H1 (cell line): Measurements from ENCODE around the gene MRPS24. TPM values are rescaled to one million over a fixed set of nuclear protein-coding genes. Genes with fewer than 3 reads are reported as not detected.

Experiments used
- CTCF ChIA-PET: fragments of 300-600 bp; sonication (Branson Sonifier 250); formaldehyde crosslinking; loops from one replicate; lab custom pipeline; 2021; ENCODE audit not compliant: partially characterized antibody; lab: Charles Lee
- POLR2A ChIA-PET: fragments of 300-600 bp; sonication (Branson Sonifier 250); formaldehyde crosslinking; loops from one replicate; lab custom pipeline; 2021; ENCODE audit warnings: inconsistent platforms; ENCODE audit not compliant: partially characterized antibody; lab: Charles Lee
- DNase-seq, 2 experiments: peaks; one replicate each; pipeline versions ENCODE4 v3.0.0 to v3.0.0-alpha.2; 2010 to 2022; ENCODE audit warnings: low spot score in 2 of 2, low read depth in 1 of 2, mixed read lengths in 1 of 2
- FAIRE-seq: peaks from 2 replicates; lab custom pipeline; 2011; peaks lifted over from hg19 to GRCh38; lab: Jason Lieb, UNC
- H2AFZ ChIP-seq: 2 replicates; pipeline ENCODE4 v1.8.1; 2012; ENCODE audit warnings: low read length, inconsistent platforms
- H2AK5ac ChIP-seq: 2 replicates; pipeline ENCODE4 v1.6.1; 2013; ENCODE audit warnings: low read depth, low read length
- H2BK120ac ChIP-seq: replicated peaks from 2 replicates; pipeline ENCODE3; 2013; ENCODE audit warnings: low read depth, low read length, inconsistent platforms
- H2BK12ac ChIP-seq: 2 replicates; pipeline ENCODE4 v1.6.1; 2013; ENCODE audit warnings: low read depth, low read length
- H2BK15ac ChIP-seq: 2 replicates; pipeline ENCODE4 v1.6.1; 2013; ENCODE audit warnings: low read length
- H2BK20ac ChIP-seq: 2 replicates; pipeline ENCODE4 v1.6.1; 2013; ENCODE audit warnings: low read length
- H2BK5ac ChIP-seq: 2 replicates; pipeline ENCODE4 v1.6.1; 2013; ENCODE audit warnings: low read depth, low read length
- H3K14ac ChIP-seq: 2 replicates; pipeline ENCODE4 v1.6.1; 2013; ENCODE audit warnings: inconsistent platforms; ENCODE audit not compliant: insufficient read length
- H3K18ac ChIP-seq: 2 replicates; pipeline ENCODE4 v1.6.1; 2013; ENCODE audit warnings: low read length; ENCODE audit errors: extremely low read depth
- H3K23ac ChIP-seq: 2 replicates; pipeline ENCODE4 v1.6.1; 2013; ENCODE audit warnings: inconsistent platforms; ENCODE audit not compliant: insufficient read length
- H3K23me2 ChIP-seq: 2 replicates; pipeline ENCODE4 v1.6.1; 2013; ENCODE audit warnings: low read depth, low read length
- H3K27ac ChIP-seq: 2 replicates; pipeline ENCODE4 v1.6.1; 2011; ENCODE audit warnings: low read depth, low read length, inconsistent platforms
- H3K27me3 ChIP-seq, 4 experiments: replicated peaks in 1 of 4; 1 replicate in 1 of 4; 2 replicates in 3 of 4; pipeline versions ENCODE4 v1.6.1 to v1.8.1; 2011 to 2013; ENCODE audit warnings: low read length in 3 of 4, mild to moderate bottlenecking in 3 of 4, inconsistent platforms in 2 of 4, mixed read lengths in 2 of 4, moderate library complexity in 1 of 4; ENCODE audit not compliant: control insufficient read depth in 3 of 4, insufficient read depth in 3 of 4; ENCODE audit errors: extremely low read depth in 1 of 4
- H3K36me3 ChIP-seq, 4 experiments: 2 replicates each; pipeline versions ENCODE4 v1.6.1 to v1.8.1; 2011 to 2013; ENCODE audit warnings: mild to moderate bottlenecking in 4 of 4, low read length in 3 of 4, moderate library complexity in 2 of 4, control low read depth in 1 of 4, inconsistent platforms in 1 of 4; ENCODE audit not compliant: insufficient read depth in 4 of 4, control insufficient read depth in 2 of 4
- H3K4ac ChIP-seq: replicated peaks from 2 replicates; pipeline ENCODE3; 2013; ENCODE audit warnings: low read length, low read depth, mixed read lengths, inconsistent platforms; ENCODE audit not compliant: insufficient read length
- H3K4me1 ChIP-seq, 4 experiments: replicated peaks in 1 of 4; 1 replicate in 1 of 4; 2 replicates in 3 of 4; pipeline versions ENCODE4 v1.6.1 to v1.8.1; 2011 to 2013; ENCODE audit warnings: low read length in 3 of 4, inconsistent platforms in 2 of 4, mixed read lengths in 1 of 4; ENCODE audit not compliant: insufficient read depth in 4 of 4, control insufficient read depth in 3 of 4
- H3K4me2 ChIP-seq, 2 experiments: 2 replicates each; pipeline versions ENCODE4 v1.6.1 to v1.8.1; 2011 to 2013; ENCODE audit warnings: low read depth in 2 of 2, low read length in 2 of 2, control low read depth in 1 of 2, inconsistent platforms in 1 of 2, mild to moderate bottlenecking in 1 of 2; ENCODE audit not compliant: insufficient read depth in 1 of 2
- H3K4me3 ChIP-seq, 4 experiments: fragments of 200-600, 300-600 bp in 1 of 4; sonication (generic), shearing (Covaris generic), sonication (Bioruptor Twin) in 1 of 4; 2 replicates each; pipeline versions ENCODE4 v1.5.1 to v1.8.1; 2011 to 2016; ENCODE audit warnings: low read length in 4 of 4, low read depth in 3 of 4, control low read depth in 2 of 4, inconsistent platforms in 2 of 4, mild to moderate bottlenecking in 2 of 4, mixed read lengths in 1 of 4, moderate library complexity in 1 of 4; ENCODE audit not compliant: insufficient read depth in 2 of 4; ENCODE audit errors: extremely low read depth in 1 of 4
- H3K56ac ChIP-seq: replicated peaks from 2 replicates; pipeline ENCODE3; 2013; ENCODE audit warnings: low read depth, mild to moderate bottlenecking, mixed read lengths, low read length, inconsistent platforms; ENCODE audit not compliant: insufficient read length
- H3K79me1 ChIP-seq: 2 replicates; pipeline ENCODE4 v1.6.1; 2013; ENCODE audit warnings: low read depth, low read length, control low read depth
- H3K79me2 ChIP-seq, 2 experiments: 2 replicates each; pipeline versions ENCODE4 v1.6.1 to v1.8.1; 2012 to 2013; ENCODE audit warnings: low read length in 2 of 2, mild to moderate bottlenecking in 2 of 2, inconsistent platforms in 1 of 2; ENCODE audit not compliant: insufficient read depth in 2 of 2, control insufficient read depth in 1 of 2
- H3K9ac ChIP-seq, 4 experiments: replicated peaks in 1 of 4; 1 replicate in 1 of 4; 2 replicates in 3 of 4; pipeline versions ENCODE4 v1.6.1 to v1.8.1; 2011 to 2013; ENCODE audit warnings: low read depth in 3 of 4, low read length in 3 of 4, control low read depth in 2 of 4, mild to moderate bottlenecking in 2 of 4, moderate library complexity in 2 of 4, inconsistent platforms in 1 of 4; ENCODE audit errors: extremely low read depth in 1 of 4
- H3K9me3 ChIP-seq, 2 experiments: 2 replicates each; pipeline versions ENCODE4 v1.6.1 to v1.8.1; 2012 to 2013; ENCODE audit warnings: mild to moderate bottlenecking in 2 of 2, moderate library complexity in 2 of 2, control low read depth in 1 of 2, inconsistent platforms in 1 of 2, low read depth in 1 of 2, low read length in 1 of 2, mixed read lengths in 1 of 2; ENCODE audit not compliant: insufficient read depth in 2 of 2
- H4K20me1 ChIP-seq, 2 experiments: replicated peaks in 1 of 2; 2 replicates each; pipeline versions ENCODE3 to v1.8.1; 2011 to 2013; ENCODE audit warnings: inconsistent platforms in 2 of 2, low read length in 2 of 2, mild to moderate bottlenecking in 1 of 2; ENCODE audit not compliant: insufficient read depth in 2 of 2, control insufficient read depth in 1 of 2
- H4K5ac ChIP-seq: 2 replicates; pipeline ENCODE4 v1.6.1; 2013; ENCODE audit warnings: low read length, low read depth, mixed read lengths, inconsistent platforms; ENCODE audit not compliant: insufficient read length
- H4K8ac ChIP-seq: 2 replicates; pipeline ENCODE4 v1.8.0; 2013; ENCODE audit warnings: mild to moderate bottlenecking, moderate library complexity, low read length, inconsistent platforms; ENCODE audit not compliant: insufficient read depth; ENCODE audit errors: extremely low read depth
- H4K91ac ChIP-seq: replicated peaks from 2 replicates; pipeline ENCODE3; 2013; ENCODE audit warnings: low read length, mixed read lengths, inconsistent platforms; ENCODE audit not compliant: insufficient read length
- BCL11A ChIP-seq, 2 experiments: IDR thresholded peaks; one replicate each; pipeline ENCODE4 v1.6.1; 2011; ENCODE audit warnings: low read depth in 2 of 2, low read length in 2 of 2, mild to moderate bottlenecking in 2 of 2
- CREB1 ChIP-seq: IDR thresholded peaks from 2 replicates; pipeline ENCODE4 v1.6.1; 2012; ENCODE audit warnings: inconsistent platforms
- EGR1 ChIP-seq: IDR thresholded peaks from 2 replicates; pipeline ENCODE4 v1.6.1; 2011; ENCODE audit warnings: low read depth, low read length, borderline replicate concordance
- FOSL1 ChIP-seq: IDR thresholded peaks from 2 replicates; pipeline ENCODE4 v1.6.1; 2011; ENCODE audit warnings: mild to moderate bottlenecking, low read depth, low read length, moderate library complexity; ENCODE audit not compliant: insufficient read depth
- JUN ChIP-seq: IDR thresholded peaks from 2 replicates; pipeline ENCODE4 v1.6.1; 2011; ENCODE audit warnings: low read depth, mild to moderate bottlenecking, improper control_type of control experiment, low read length
- JUND ChIP-seq: IDR thresholded peaks from 2 replicates; pipeline ENCODE4 v1.6.1; 2011; ENCODE audit warnings: mild to moderate bottlenecking, improper control_type of control experiment, low read length
- RNF2 ChIP-seq: fragments of 200-900, 300-1000 bp; sonication (generic); IDR thresholded peaks from 2 replicates; pipeline ENCODE4 v1.7.1; 2016; ENCODE audit warnings: borderline replicate concordance, low read depth, mild to moderate bottlenecking, antibody characterized with exemption, low read length; ENCODE audit not compliant: poor library complexity, severe bottlenecking; ENCODE audit errors: missing control alignments
- RXRA ChIP-seq: IDR thresholded peaks from 2 replicates; pipeline ENCODE4 v1.6.1; 2011; ENCODE audit warnings: low read depth, mild to moderate bottlenecking, low read length, moderate library complexity; ENCODE audit not compliant: insufficient read depth
- SIRT6 ChIP-seq: IDR thresholded peaks from one replicate; pipeline ENCODE4 v1.7.1; 2012; ENCODE audit warnings: low read length, inconsistent platforms
- SP2 ChIP-seq: IDR thresholded peaks from 2 replicates; pipeline ENCODE4 v1.6.1; 2012; ENCODE audit warnings: mild to moderate bottlenecking, low read length, inconsistent platforms
- SP4 ChIP-seq: IDR thresholded peaks from 2 replicates; pipeline ENCODE4 v1.6.1; 2012; ENCODE audit warnings: low read length, inconsistent platforms
- TAF7 ChIP-seq: optimal IDR thresholded peaks from 2 replicates; pipeline ENCODE3; 2011; ENCODE audit warnings: low read depth, mild to moderate bottlenecking, inconsistent platforms, low read length, moderate library complexity, borderline replicate concordance
- TBP ChIP-seq: IDR thresholded peaks from 2 replicates; pipeline ENCODE4 v1.6.1; 2011; ENCODE audit warnings: low read depth, low read length, improper control_type of control experiment
- TCF12 ChIP-seq: IDR thresholded peaks from 2 replicates; pipeline ENCODE4 v1.6.1; 2011; ENCODE audit warnings: low read depth, mild to moderate bottlenecking, low read length
- WGBS, 2 experiments: shearing (Covaris generic) in 1 of 2; methylation state at CpG; one replicate each; pipeline versions ENCODE4 v1.1.6 to v1.1.7; 2013 to 2015; ENCODE audit warnings: low lambda C conversion rate in 2 of 2, mixed read lengths in 2 of 2, inconsistent platforms in 1 of 2, low coverage in 1 of 2, missing lambda C conversion rate in 1 of 2; ENCODE audit not compliant: insufficient replicate concordance in 2 of 2, insufficient coverage in 1 of 2, insufficient read length in 1 of 2; ENCODE audit errors: extremely low coverage in 1 of 2, missing lambda C conversion rate in 1 of 2; 5-methylcytosine and 5-hydroxymethylcytosine counted together
- polyA plus RNA-seq, 7 experiments: library from polyadenylated mRNA; depleted of rRNA in 3 of 7; stranded (reverse) in 5 of 7; unstranded in 2 of 7; fragments of >200 nt in 5 of 7; fragments of 200-250 nt in 2 of 7; gene quantifications; 1 replicate in 5 of 7; 2 replicates in 1 of 7; 4 replicates in 1 of 7; pipeline versions ENCODE4 v1.2.1 to v1.2.3, GENCODE V29; 2011 to 2013; ENCODE audit warnings: missing spikeins in 2 of 7, mixed read lengths in 2 of 7
- total RNA-seq: library from RNA; stranded (reverse); fragmentation: NEBNext Ultra II Directional; extraction: Animal tissue kit (Norgen Biotek cat#: 25700); gene quantifications from 2 replicates; pipeline ENCODE4 v1.2.1, GENCODE V29; 2021

Gene MRPS24
- total and polyA plus RNA-seq, 2 of the 8 experiments (the other 6 are each of a cell fraction or from before 2014, with no cell fraction given) = 133 to 347 TPM

DNA sequence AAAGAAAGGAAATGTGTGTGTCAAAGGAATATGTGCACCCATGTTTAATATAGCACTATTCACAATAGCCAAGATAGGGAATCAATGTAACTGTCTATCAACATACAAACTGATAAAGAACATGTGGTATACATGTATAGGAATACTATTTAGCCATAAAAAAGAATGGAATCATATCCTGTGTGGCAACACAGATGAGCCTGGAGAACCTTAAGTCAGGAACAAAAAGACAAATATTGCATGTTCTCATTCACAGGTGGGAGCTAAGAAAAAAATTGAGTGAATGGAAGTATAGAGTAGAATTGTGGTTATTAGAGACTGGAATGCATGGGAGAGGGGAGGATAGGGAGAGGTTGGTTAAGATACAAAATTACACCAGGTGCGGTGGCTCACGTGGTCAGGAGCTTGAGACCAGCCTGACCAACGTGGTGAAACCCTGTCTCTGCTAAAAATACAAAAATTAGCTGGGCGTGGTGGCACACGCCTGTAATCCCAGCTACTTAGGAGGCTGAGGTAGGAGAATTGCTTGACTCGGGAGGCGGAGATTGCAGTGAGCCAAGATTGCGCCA is 26.6 kb upstream of the MRPS24 start:
- Histone ChIP-seq H3K14ac (no peak overlapping the region), H3K4ac (no peak overlapping the region), H3K79me1 (peaks cover 5% of the 10 kb centered on the region; the same call in 1 of the 2 replicates), H3K23ac (no peak overlapping the region), H2AFZ (no peak overlapping the region), H3K79me2 (peaks cover 0 to 32% of the 10 kb centered on the region in 2 experiments; a peak in 2 of 4 replicates), H3K4me1 (no peaks in the 10 kb centered on the region), H2BK15ac (no peak overlapping the region), H4K91ac (no peak overlapping the region), H4K8ac (no peak overlapping the region), H3K9ac (no peak overlapping the region), H2AK5ac (no peak overlapping the region), H3K27me3 (no peaks in the 10 kb centered on the region), H4K5ac (no peak overlapping the region), H3K27ac (no peak overlapping the region), H3K36me3 (no peaks in the 10 kb centered on the region), H3K56ac (no peak overlapping the region), H3K4me3 (no peak overlapping the region), H3K4me2 (no peak overlapping the region)
- WGBS, 2 experiments = 95% methylated on average over 8 of the region's 8 CpGs; no CpG with 5 or more reads in 1 of the 2 experiments
- CTCF ChIA-PET = interaction anchor here (0.7 kb wide), 2 partner anchors 42 to 89 kb away, joined by 3 to 4 read pairs; no protein-coding TSS in a partner anchor
- no peak for FAIRE-seq
- POLR2A ChIA-PET = interaction anchor here (2.7 kb wide), 1 partner anchor 9 kb away, joined by 13 read pairs; no protein-coding TSS in a partner anchor
- TF ChIP-seq SP2 = no peak
- no peak for TF ChIP-seq SP4
- no peak for TF ChIP-seq BCL11A (IDR thresholded peaks at IDR 0.05; ENCODE audit: low read depth in 2 of 2, low read length in 2 of 2)
- no peak for TF ChIP-seq RNF2
- TF ChIP-seq TBP = no peak
- no peak for TF ChIP-seq TAF7
- TF ChIP-seq CREB1 = no peak
- TF ChIP-seq SIRT6 = no peak
- TF ChIP-seq JUND = no peak
- no peak for TF ChIP-seq JUN
- no peak for TF ChIP-seq EGR1
- no peak for TF ChIP-seq FOSL1
- no peak for TF ChIP-seq TCF12
- no peak for TF ChIP-seq RXRA
- TF ChIP-seq, all 59 proteins: peak for 0
- Histone ChIP-seq H3K9me3 (no peaks in the 10 kb centered on the region), H3K18ac (no peak overlapping the region), H2BK12ac (no peak overlapping the region), H2BK20ac (no peak overlapping the region), H3K23me2 (no peaks in the 10 kb centered on the region), H2BK120ac (no peak overlapping the region), H2BK5ac (no peak overlapping the region), H4K20me1 (peaks cover 0 to 2% of the 10 kb centered on the region in 2 experiments)
- no peak for DNase-seq
